ENCODE measurements around the gene ADAMTS8. TPM values are rescaled to one million over a fixed set of nuclear protein-coding genes. Genes with fewer than 3 reads are reported as not detected.
A peak's percentile ranks its signal among the peaks of the same experiment; 100 is the strongest.

The ADAMTS8 gene, protein sequence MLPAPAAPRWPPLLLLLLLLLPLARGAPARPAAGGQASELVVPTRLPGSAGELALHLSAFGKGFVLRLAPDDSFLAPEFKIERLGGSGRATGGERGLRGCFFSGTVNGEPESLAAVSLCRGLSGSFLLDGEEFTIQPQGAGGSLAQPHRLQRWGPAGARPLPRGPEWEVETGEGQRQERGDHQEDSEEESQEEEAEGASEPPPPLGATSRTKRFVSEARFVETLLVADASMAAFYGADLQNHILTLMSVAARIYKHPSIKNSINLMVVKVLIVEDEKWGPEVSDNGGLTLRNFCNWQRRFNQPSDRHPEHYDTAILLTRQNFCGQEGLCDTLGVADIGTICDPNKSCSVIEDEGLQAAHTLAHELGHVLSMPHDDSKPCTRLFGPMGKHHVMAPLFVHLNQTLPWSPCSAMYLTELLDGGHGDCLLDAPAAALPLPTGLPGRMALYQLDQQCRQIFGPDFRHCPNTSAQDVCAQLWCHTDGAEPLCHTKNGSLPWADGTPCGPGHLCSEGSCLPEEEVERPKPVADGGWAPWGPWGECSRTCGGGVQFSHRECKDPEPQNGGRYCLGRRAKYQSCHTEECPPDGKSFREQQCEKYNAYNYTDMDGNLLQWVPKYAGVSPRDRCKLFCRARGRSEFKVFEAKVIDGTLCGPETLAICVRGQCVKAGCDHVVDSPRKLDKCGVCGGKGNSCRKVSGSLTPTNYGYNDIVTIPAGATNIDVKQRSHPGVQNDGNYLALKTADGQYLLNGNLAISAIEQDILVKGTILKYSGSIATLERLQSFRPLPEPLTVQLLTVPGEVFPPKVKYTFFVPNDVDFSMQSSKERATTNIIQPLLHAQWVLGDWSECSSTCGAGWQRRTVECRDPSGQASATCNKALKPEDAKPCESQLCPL
- total RNA-seq (ENCODE audit: low replicate concordance) = not detected in 2 replicates

DNA sequence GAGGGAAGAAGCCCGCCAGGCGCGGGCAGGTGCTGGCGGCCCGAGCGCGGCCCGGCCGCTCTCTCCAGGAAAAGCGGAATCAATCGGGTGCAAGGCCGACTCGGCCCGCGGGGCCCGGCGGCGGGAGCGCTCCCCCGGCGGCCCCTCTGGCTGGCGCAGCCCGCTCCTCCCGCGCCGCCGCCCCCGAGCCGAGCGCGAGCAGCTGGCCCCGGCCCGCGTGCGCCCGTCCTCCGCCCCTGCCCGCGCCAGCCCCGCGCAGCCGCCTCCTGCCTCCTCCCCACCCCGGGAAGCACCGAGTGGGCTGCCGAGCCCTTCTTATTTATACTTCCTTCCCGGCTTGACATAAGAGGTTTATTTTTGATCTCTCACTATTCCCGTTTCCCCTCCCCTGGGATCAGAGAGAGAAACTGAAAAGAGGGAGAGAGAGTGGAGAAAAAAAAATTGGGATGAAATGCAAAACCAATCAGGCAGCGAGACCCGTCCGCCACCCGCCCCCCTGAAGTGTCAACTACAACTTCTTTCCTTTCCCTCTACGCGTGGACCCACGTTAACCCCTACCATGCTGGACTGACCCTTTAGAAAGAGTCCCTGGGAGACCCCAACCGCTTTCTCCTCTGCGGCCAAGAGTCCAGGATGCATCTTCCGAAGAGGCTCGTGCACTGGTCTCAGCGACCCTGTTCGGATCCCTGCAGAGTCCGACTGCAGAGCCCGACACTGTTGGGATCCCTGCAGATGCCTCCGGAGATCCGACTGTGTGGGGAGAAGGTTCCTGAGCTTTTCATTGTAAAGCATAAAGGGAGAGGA is at the start of gene ADAMTS8:
Gene ADAMTS8, minus strand, starts transcription at position 294 of the 804 bp plus-strand sequence. CDS start 323 bp downstream, outside the sequence.
- Histone ChIP-seq H3K4me3 (peak within 1 kb of the TSS; percentile 62), H3K27me3 (peaks cover 69% of the 10 kb centered on the region), H3K79me2 (ENCODE audit: low read depth) (no peaks in the 10 kb centered on the region), H4K20me1 (ENCODE audit: low read depth) (peaks cover 21% of the 10 kb centered on the region), H3K36me3 (no peaks in the 10 kb centered on the region), H3K9me3 (ENCODE audit: low read depth) (no peaks in the 10 kb centered on the region), H3K27ac (no peak within 1 kb of the TSS), H3K4me1 (peaks cover 10% of the 10 kb centered on the region), H2AFZ (replicated peaks) (peak within 1 kb of the TSS; percentile 85), H3K4me2 (peak within 1 kb of the TSS; percentile 95), H3K9ac (no peak within 1 kb of the TSS), H3F3A (ENCODE audit: low read depth) (peaks cover 7% of the 10 kb centered on the region)
- H3K36me3 Mint-ChIP-seq = no peaks in the 10 kb centered on the region
- no peaks in the 10 kb centered on the region for H3K9me3 Mint-ChIP-seq
- peak within 1 kb of the TSS; percentile 89 for H3K4me3 Mint-ChIP-seq
- no peak within 1 kb of the TSS for H3K27ac Mint-ChIP-seq
- peaks cover 39% of the 10 kb centered on the region for H3K27me3 Mint-ChIP-seq (ENCODE audit: insufficient read depth, low read depth)
- DNase-seq (ENCODE audit: low spot score) = peak; percentile 69
- peaks cover 25% of the 10 kb centered on the region for H3K4me1 Mint-ChIP-seq
- peak; percentile 81 for TF ChIP-seq EZH2phosphoT487 (IDR thresholded peaks at IDR 0.05)
- TF ChIP-seq EZH2 (IDR thresholded peaks at IDR 0.05) = peak; percentile 51
- no peak for TF ChIP-seq CTCF (IDR thresholded peaks at IDR 0.05)

GRCh38 chr11:130477586-130478203 is 49.3 kb upstream of the ADAMTS8 start:
- no peaks in the 10 kb centered on the region for H3F3A ChIP-seq (ENCODE audit: low read depth)
- H3K4me3 ChIP-seq = no peak overlapping the region
- no peak overlapping the region for H2AFZ ChIP-seq (replicated peaks)
- peaks cover 9% of the 10 kb centered on the region for H3K4me1 Mint-ChIP-seq
- H3K27ac ChIP-seq = no peak overlapping the region
- no peaks in the 10 kb centered on the region for H3K27me3 ChIP-seq
- TF ChIP-seq EZH2 (IDR thresholded peaks at IDR 0.05) (no peak), EZH2phosphoT487 (IDR thresholded peaks at IDR 0.05) (no peak), CTCF (IDR thresholded peaks at IDR 0.05) (no peak)
- H3K9me3 ChIP-seq (ENCODE audit: low read depth) = no peaks in the 10 kb centered on the region
- H3K27me3 Mint-ChIP-seq (ENCODE audit: insufficient read depth, low read depth) = peaks cover 2% of the 10 kb centered on the region
- H3K36me3 Mint-ChIP-seq = no peaks in the 10 kb centered on the region
- peaks cover 6% of the 10 kb centered on the region for H3K4me1 ChIP-seq
- DNase-seq (ENCODE audit: low spot score) = no peak
- H3K27ac Mint-ChIP-seq = peak overlapping the region; percentile 32
- H3K9ac ChIP-seq = no peak overlapping the region
- no peaks in the 10 kb centered on the region for H4K20me1 ChIP-seq (ENCODE audit: low read depth)
- no peaks in the 10 kb centered on the region for H3K9me3 Mint-ChIP-seq
- H3K4me3 Mint-ChIP-seq = peak overlapping the region; percentile 59
- no peaks in the 10 kb centered on the region for H3K36me3 ChIP-seq
- H3K4me2 ChIP-seq = no peak overlapping the region
- no peaks in the 10 kb centered on the region for H3K79me2 ChIP-seq (ENCODE audit: low read depth)

DNA sequence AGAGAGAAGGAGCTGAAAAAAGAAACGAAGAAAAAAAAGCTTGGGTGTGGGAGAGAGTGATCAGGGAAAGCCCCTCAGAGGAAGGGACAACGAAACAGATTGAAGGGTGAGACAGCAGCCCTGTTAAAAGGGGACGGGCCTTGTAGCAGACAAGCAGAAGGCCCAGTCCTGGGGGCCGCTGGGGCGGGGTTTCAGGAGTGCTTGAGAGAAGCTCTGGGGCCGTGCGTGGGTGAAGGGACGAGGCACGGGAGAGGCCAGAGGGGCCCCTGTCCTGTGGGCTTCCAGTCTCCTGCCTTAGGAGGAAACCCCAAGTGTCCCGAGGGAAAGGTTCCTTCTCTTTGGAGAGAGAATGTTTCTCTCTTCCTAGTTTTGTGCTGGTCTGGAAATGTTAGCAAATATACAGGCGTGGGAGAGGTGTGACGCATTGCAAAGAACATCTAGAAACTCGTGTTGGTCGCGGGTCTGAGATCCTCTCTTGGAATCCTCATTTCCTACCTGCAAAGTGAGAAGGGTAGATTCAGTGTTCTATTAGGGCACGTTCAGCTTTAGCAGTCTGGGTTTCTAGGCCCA is 48.6 kb upstream of the ADAMTS8 start:
- Histone ChIP-seq H3K9ac (no peak overlapping the region), H3K9me3 (ENCODE audit: low read depth) (no peaks in the 10 kb centered on the region), H3K27me3 (no peaks in the 10 kb centered on the region), H3K4me2 (no peak overlapping the region), H4K20me1 (ENCODE audit: low read depth) (no peaks in the 10 kb centered on the region), H3K4me3 (no peak overlapping the region), H3K36me3 (no peaks in the 10 kb centered on the region), H3F3A (ENCODE audit: low read depth) (no peaks in the 10 kb centered on the region), H2AFZ (replicated peaks) (no peak overlapping the region), H3K27ac (no peak overlapping the region), H3K4me1 (peaks cover 6% of the 10 kb centered on the region), H3K79me2 (ENCODE audit: low read depth) (no peaks in the 10 kb centered on the region)
- TF ChIP-seq EZH2 (IDR thresholded peaks at IDR 0.05) (no peak), EZH2phosphoT487 (IDR thresholded peaks at IDR 0.05) (no peak), CTCF (IDR thresholded peaks at IDR 0.05) (no peak)
- Mint-ChIP-seq H3K9me3 (no peaks in the 10 kb centered on the region), H3K27ac (peak overlapping the region; percentile 67), H3K27me3 (ENCODE audit: insufficient read depth, low read depth) (peaks cover 2% of the 10 kb centered on the region), H3K4me1 (peaks cover 7% of the 10 kb centered on the region), H3K4me3 (no peak overlapping the region), H3K36me3 (no peaks in the 10 kb centered on the region)
- DNase-seq (ENCODE audit: low spot score) = no peak
